ENCODE results near the gene NOC2L. TPM values are rescaled to one million over a fixed set of nuclear protein-coding genes. Genes with fewer than 3 reads are reported as not detected.
A peak's percentile ranks its signal among the peaks of the same experiment; 100 is the strongest.

NOC2L gene
- total RNA-seq, 1 donor from 2014 or later: 32.5 TPM

GRCh38 chr1:932776-933602 is 26.1 kb downstream of the NOC2L start:
- ATAC-seq: no peak

DNA sequence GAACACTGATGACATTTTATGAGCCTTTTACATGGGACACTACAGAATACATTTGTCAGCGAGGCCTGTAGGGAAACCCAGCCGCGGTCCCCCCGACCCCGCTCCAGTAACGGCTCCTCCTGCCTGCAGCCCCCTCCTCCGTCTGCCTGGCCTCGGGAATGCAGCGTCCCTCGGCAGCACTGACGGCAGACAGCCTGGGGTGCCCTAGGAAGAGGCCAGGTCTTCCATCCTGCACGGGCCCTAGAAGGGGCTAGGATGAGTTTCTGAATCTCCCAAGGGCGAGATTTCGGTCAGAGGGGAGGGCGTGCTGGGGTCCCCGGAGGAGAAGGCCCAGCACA is 26.9 kb downstream of the NOC2L start:
- DNase-seq (ENCODE audit: low spot score) (no peak), ATAC-seq (no peak)

More at GRCh38 chr1:932776-933602, 26.1 kb downstream of the NOC2L start:
- no peak for DNase-seq (ENCODE audit: low spot score)

- DNase-seq (ENCODE audit: low spot score) (no peak), ATAC-seq (no peak)
Measured at GRCh38 chr1:931380-932172, 27.5 kb downstream of the NOC2L start.

GRCh38 chr1:930633-931138 is 28.4 kb downstream of the NOC2L start:
- peak; percentile 55 for ATAC-seq
- DNase-seq (ENCODE audit: low spot score): no peak

DNA sequence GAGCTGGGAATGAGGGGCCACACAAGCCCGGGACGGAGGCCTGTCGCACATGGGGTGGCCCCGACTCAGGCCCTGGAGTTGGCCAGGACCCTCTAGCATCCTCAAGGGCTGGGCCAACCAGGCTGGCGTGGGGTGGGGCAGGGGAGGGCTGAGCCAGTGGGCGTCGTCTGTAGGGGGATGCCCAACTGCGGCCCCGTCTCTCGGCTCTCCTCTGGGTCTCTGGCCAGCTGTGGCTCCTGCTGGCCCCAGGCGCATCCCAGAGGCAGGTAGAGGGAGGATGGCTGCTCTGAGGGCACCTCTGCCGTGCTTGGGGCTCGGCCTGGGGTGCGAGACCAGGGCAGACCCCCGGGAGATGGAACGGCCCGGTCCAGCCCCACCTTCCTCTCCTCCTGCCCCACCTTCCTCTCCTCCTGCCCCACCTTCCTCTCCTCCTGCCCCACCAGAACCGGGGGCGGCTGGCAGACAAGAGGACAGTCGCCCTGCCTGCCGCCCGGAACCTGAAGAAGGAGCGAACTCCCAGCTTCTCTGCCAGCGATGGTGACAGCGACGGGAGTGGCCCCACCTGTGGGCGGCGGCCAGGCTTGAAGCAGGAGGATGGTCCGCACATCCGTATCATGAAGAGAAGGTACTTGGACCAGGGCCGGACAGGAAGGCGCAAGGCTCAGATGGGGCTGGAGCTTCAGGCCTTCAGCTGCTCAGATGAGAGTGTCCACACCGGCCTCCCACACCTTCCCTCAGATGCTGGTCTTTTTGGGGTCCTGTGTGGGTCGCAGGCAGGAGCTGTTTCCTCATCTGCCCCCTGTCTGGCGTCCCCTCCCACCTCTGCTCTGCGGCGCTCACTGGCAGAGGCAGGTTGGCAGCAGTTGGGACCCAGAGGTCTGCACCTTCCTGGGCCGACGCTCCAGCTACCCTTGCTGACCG is 29.1 kb downstream of the NOC2L start:
- DNase-seq (ENCODE audit: low spot score): no peak

DNA sequence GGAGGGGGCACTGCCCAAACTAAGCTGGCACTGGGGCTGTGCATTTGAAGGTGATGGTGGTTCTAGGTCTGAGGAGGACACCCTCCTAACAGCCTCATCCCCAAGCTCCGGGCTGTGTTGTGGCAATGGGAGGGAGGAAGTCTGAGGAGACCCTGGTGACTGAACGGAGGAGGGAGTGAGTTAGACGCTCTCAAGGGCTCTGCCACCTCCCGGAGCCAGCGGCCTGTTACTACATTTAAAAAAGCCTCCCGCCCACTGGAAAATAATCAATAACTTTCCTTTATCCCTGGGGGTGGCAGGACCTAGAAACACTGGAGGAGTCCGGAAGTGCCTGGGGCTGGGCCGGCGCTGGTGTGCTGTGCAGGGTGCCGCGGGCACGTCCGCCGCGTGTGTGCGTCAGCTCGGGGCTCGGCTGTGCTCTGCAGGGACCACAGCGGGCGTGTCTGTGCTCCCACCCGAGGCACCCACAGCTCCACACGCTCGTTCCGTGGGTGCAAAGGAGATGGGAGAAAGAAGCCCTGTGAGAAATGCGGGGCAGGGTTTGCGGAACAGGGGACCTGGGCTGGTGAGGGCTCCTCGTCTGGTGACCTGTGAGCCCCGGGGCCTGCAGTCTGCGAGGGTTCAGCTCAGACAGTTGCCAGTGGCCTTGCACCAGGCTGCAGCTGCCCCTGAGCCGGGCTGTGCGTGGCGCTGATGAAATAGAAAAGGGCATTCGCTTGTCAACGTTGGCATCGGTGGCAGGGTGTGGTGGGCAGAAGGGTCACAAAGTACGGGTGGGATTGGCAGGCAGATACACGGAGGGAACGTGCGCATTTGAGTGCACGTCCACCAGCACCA is 30.0 kb downstream of the NOC2L start:
- DNase-seq (ENCODE audit: low spot score) (no peak), ATAC-seq (no peak)

More for the DNA sequence above, 29.1 kb downstream of the NOC2L start:
- no peak for ATAC-seq

- DNase-seq (ENCODE audit: low spot score): no peak
Measured at GRCh38 chr1:927748-928147, 31.3 kb downstream of the NOC2L start.

DNA sequence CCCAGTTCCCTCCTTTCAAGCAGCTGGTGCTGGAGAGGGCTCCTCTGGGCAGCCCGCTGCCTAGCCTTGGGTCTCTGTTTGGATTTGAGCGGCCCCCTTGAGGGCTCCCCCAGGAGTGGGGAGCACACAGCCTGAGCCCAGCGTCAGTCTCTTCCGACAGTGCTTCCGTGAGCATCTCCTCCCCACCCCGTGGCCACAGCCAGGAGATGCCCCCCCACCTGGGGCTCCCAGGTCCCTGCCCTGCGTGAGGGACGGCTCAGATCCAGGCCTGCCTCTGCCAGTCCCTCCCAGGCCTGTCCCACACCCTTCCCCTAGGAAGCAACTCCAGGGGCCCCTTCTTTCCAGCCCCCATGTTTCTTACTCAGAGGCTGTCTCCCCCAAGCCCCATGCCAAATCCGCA is 31.8 kb downstream of the NOC2L start:
- DNase-seq (ENCODE audit: low spot score): no peak
- ATAC-seq: no peak

More at GRCh38 chr1:927748-928147, 31.3 kb downstream of the NOC2L start:
- ATAC-seq: no peak

GRCh38 chr1:925561-926421 is 33.3 kb downstream of the NOC2L start:
- DNase-seq (ENCODE audit: low spot score) (no peak), ATAC-seq (no peak)

DNA sequence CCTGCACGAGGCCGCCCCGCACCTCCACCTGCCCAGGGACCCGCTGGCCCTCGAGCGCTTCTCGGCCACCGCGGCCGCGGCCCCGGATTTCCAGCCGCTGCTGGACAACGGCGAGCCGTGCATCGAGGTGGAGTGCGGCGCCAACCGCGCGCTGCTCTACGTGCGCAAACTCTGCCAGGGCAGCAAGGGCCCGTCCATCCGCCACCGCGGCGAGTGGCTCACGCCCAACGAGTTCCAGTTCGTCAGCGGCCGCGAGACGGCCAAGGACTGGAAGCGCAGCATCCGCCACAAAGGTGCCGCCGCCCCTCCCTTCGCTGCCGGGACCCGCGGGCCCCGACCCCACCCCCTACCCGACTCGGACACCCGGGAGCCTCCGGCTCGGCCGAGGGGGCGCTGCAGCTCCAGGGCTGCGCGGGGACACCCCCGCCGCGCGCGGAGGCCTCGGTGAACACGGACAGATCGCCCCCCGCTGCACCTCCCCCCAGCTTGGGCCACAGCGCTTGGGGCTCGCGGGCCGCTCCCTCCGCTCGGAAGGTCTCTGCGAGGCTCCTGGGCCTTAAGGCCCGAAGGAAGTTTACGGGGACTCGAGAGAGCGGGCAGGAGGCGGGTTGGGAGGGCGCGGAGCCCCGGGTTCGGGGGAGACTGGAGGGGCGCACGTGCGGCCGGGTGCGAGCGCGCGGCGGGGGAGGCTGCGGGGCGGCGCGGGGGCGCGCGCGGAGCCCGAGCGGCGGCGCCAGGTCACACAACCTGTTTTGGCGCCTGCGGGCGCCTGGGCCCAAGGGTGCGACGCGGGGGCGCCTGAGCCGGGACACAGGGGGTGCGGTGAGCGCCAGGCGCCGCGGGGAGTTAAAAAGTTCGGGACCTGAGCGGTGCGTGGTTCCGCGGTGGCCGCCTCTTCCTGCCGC is 34.1 kb downstream of the NOC2L start:
- ATAC-seq (peak; percentile 37), DNase-seq (ENCODE audit: low spot score) (no peak)

DNA sequence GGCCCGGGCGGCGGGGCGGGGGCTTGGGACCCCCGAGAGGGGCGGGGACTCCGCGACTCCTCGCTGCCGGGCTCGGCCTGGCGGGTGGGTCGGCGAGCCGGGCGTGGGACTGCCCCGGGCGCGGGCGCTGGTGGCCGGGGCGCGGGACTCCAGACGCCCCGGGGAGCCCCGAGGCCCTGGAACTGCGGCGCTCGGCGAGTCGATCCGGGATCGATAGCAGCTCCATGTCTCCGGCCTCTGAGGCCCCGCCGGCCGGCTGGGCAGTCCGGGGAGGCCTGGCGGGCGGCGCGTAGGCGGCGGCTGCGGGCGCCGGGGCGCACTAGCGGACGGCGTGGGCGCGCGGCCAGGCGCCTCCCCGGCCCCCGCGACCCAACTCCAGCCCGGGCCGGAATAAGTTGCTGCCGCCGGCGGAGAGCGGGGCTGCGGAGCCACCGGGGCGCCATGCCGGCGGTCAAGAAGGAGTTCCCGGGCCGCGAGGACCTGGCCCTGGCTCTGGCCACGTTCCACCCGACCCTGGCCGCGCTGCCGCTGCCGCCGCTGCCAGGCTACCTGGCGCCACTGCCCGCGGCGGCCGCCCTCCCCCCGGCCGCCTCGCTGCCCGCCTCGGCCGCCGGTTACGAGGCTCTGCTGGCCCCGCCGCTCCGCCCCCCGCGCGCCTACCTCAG is 34.9 kb downstream of the NOC2L start:
- DNase-seq (ENCODE audit: low spot score) (no peak), ATAC-seq (peak; percentile 6)

GRCh38 chr1:923131-923990 is 35.7 kb downstream of the NOC2L start, which contains the start of gene SAMD11:
TSS of gene SAMD11 (plus strand) at chr1:923923. CDS start at chr1:924432, 509 bp downstream.
- ATAC-seq: peak; percentile 75

DNA sequence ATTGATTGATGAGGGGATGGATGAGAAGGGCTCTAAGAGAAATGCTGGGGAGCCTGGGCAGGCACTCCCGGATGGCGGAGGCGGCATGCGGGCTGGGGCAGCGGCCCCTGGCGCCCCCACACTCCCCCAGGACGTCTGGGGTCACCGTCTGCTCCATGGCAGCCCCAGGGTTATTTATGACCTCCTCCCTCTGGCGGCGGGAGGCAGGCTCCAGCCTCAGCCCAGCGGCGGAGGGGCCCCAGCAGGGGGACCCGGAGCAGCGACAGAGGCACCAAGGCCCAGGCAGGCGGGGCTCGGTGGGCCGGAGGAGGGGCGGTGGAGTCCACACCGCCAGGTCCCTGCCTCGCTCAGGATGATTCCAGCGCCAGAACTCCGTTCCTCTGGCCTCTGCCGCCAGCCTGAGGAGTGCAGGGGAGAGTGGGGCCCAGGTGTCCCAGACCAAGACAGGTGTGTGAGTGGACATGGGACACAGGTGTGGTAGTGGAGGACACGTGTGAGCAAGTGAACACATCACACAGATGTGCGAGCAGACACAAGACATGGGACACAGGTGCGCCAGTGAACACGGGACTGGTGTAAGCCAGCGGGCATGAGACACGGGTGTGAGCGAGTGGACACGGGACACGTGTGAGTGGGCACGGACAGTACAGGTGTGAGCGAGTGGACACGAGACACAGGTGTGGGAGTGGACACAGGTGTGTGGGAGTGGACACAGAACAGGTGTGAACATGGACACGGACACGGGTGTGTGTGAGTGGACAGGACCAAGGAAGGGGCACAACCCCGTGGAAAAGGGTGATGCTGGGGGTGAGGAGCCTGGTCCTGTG is 37.8 kb downstream of the NOC2L start:
- ATAC-seq: peak; percentile 75
- DNase-seq (ENCODE audit: low spot score): no peak

More at GRCh38 chr1:923131-923990, 35.7 kb downstream of the NOC2L start, which contains the start of gene SAMD11:
- peak; percentile 83 for DNase-seq (ENCODE audit: low spot score)

- DNase-seq (ENCODE audit: low spot score) (no peak), ATAC-seq (no peak)
Measured at GRCh38 chr1:920521-920920, 38.5 kb downstream of the NOC2L start.

GRCh38 chr1:920010-920409 is 39.0 kb downstream of the NOC2L start:
- no peak for DNase-seq (ENCODE audit: low spot score)
- ATAC-seq: no peak
